HG03159 (cell line): ENCODE measurements around the gene RPS5.
A peak's percentile ranks its signal among the peaks of the same experiment; 100 is the strongest.

Experiments
- ATAC-seq: cut with Tn5 transposase; IDR thresholded peaks from one replicate; pipeline ENCODE4 v1.9.1; 2021; ENCODE audit warnings: mild to moderate bottlenecking, moderate library complexity; ENCODE audit not compliant: unreplicated experiment

Gene RPS5

DNA sequence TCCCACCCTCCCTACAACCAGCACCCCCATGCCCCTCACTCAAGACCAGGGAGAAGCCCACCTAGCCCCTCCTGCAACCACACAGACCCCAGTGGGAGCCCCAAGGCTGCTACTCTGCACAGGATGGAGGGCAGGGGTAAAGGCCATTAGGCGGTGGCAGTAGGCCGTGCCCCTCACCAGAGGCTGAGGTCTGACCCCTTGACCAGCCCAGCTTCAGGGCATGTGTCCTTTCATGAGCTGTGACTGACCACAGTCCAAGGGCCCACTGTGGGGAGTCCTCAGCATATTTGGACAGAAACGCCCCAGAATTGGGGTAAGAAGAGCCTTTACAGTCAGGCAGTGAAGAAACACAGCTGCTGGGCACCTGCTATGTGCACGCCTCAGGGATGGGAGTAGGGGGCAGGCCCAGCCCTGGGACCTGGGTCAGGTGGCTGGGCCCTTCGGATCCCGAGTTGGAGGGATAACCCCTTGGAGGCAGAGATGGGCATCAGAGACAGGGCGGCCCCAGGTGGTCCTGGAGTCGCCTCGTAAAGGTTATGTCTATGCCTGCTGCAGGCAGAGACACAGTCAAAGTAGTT lies 1.7 kb upstream of the RPS5 start:
- ATAC-seq, result no peak

DNA sequence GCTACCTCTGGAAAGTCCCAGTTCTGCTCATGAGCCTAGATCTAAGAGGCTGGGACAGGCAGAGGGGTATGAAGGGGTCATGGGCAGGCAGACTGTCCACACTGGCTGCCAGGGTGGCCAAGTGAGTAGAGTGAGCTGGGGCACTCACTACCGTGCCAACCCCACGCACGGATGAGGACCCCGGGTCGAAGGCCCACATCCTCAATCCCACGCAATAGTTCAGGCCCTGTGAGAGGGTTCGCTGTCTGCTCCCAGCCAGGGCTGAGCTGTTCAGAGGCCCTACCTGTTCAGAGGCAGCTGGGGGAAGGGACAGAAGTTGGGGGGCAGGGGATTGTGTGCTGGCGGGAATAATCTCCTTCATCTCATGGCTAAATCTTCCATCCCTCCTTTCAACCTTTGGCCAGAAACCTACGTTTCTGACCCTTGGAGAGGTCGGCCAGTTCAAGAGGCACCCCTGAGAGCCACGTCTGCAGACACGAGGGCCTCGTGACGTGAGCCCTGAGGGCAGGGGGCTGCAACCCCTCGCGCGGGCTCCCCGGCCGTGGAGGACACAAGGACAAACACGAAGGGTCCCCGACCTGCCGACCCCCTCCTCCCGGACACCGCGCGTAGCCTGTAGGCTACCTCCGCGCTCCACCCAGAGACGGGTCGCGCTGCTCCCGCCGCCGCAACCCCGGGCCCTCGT lies 1.0 kb upstream of the RPS5 start:
- peak; percentile 10 for ATAC-seq

DNA sequence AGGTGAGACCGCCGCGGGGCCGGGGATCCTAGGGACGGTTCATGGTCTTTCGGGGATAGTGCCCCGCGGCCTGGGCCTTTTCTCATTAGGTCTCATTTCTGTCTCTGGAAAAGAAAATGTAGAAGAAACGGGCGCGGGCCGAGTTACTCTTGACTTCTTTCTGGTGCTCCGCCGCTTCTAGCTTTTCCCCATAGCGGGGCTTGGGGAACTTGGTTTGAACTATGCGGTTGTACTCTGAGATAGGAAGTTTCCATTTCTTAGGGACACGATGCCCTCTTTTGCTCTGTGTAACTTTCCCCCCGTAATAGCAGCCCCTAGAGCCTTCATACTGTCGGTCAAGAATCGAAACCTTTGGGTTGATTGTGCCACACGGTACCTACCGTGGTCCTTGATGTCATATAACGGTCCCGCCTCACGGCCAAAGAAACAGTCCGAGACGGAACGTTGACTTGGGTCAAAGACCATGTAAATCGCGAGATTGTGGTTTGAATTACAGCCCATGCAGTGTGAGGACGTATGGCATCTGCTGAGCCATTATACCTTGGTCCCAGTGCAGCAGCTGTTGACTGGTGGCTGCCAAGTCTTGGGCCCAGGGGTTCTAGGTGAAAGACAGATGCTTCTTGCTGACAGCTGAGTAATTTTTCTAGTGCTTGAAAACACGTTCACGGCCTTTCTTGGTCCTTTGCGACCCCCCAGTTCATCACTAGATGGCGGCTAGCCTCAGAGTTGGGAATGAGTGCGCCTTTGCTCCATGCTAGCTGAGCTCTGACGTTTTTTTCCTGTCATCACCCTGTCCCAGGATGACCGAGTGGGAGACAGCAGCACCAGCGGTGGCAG lies 487 bp downstream of the RPS5 start:
- no peak for ATAC-seq

DNA sequence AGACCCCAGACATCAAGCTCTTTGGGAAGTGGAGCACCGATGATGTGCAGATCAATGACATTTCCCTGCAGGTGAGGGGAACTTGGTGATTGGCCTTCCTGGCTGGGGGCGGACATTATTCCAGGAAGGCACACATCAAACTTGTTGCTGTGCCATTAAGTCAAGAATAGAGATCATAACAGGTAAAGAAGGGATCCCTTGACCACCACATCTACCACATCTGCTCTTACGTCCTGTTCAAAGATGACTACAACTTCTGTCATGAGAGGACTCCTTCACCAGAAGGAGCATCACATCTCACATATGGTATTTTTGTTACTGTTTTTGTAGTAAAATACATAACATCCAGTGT lies 1.1 kb downstream of the RPS5 start:
- no peak for ATAC-seq

DNA sequence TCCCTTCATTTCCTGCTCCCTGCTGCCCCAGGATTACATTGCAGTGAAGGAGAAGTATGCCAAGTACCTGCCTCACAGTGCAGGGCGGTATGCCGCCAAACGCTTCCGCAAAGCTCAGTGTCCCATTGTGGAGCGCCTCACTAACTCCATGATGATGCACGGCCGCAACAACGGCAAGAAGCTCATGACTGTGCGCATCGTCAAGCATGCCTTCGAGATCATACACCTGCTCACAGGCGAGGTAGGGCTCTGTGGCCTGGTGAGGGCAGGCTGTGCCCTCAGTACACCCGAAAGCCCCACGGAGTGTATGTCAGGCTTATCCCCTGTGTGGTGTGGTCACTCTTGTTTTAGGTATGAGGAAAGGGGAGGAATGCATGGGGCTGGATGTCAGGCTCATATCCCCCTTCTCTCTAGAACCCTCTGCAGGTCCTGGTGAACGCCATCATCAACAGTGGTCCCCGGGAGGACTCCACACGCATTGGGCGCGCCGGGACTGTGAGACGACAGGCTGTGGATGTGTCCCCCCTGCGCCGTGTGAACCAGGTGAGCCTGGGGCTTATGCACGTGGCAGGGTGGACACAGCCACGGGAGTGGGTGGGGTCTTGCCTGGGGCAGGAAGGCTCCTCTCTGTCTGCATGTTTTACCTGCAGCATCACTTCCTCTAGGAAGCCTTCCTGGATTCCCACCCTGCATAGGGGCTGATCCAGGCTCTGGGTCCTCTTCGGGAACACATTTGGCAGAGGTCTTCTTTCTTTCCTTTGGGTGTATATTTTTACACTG lies 6.1 kb downstream of the RPS5 start:
- no peak for ATAC-seq

DNA sequence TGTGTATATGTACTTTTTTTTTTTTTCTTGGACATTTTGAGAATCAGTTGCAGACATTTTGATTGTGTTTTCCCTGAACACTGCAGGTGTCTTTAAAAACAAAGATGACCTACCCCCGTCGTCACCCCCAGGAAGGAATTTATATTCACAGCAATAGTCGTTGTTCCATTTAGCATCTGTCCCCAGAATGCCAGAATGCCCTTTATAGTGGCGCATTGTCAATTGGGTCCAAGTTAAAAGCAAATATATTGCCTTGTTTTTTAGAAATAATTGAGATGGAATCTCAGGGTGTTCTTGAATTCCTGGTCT lies 6.6 kb downstream of the RPS5 start:
- no peak for ATAC-seq

DNA sequence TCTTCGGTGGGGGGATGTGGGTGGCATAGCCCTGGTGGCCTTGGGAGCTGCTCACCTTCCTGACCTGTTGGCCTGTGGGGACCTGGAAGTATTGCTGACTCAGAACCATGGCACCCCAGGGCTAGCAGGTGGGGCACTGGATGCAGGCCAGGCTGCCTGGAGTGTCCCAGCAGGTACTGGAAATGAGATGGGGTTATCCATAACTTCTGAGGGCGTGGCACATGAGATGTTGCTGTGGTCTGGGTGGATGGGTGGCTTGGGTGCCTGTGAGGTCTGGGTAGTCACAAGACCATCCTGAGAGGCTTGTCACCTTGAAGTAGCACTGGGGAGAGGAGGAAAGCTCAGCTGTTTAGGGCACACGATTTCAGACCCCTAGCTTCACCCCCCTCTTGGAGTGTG lies 7.8 kb downstream of the RPS5 start:
- ATAC-seq, result no peak

DNA sequence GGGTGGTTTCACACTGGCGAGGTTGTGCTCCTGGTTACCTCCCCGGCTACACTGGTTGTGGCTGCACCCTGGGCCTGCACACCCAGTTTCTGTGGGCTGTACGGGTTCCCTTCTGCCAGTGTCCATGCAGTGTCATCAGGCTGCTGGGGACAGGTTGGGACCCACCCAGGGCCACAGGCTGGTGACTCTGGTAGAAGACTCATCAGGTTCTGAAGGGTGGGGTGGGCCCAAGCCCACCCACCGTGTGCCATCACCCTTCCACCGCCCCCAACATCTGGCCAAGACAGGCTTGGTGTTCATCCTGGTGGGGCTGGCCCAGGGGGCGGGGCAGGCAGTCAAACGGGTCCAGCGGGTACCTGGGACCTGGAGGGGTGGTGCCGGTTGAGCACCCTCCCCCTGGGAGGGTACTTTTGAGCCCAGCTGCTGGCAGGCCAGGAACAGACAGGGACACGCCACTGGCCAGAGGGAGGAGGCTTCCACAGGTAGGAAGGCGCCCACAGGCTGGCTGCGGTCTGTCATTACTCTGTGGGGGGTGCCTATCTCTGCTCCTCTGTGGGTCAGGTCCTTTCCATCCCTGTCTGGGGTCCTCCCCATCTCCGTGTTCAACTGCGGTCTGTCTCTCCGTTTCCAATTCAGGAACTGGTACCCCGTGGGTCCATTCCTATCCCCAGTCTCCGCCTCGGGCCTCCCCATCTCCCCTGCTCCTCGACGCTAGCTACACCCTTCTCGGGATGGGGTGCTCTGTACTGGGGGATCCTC lies 8.3 kb downstream of the RPS5 start, which contains the start of gene RNF225:
RNF225 (plus strand) TSS at position 437 of the 759 bp plus-strand sequence. CDS start 434 bp downstream, outside the sequence.
- no peak for ATAC-seq

DNA sequence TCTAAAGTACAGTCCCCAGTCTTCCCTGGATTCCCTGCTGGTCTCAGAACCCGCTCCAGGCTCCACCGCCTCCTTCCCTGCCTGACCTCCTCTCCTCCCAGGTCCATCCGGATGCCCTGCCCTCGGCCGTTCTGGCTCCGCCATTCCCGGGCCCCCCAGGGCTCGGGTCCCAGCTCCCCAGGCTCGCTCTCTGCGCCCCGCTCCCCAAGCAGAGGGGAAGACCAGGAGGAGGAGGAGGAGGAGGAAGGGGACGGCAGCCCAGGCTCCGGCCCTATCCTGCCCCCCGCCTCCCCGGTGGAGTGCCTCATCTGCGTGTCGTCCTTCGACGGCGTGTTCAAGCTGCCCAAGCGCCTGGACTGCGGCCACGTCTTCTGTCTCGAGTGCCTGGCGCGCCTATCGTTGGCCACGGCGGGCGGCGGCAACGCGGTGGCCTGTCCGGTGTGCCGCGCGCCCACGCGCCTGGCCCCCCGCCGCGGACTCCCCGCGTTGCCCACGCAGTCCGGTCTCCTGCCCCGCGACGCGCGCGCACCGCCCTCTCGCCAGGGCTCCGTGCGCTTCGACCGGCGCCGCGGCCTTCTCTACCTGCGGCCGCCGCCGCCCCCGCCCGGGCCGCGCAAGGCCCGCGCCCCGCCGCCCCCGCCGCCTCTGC lies 9.0 kb downstream of the RPS5 start:
- no peak for ATAC-seq

DNA sequence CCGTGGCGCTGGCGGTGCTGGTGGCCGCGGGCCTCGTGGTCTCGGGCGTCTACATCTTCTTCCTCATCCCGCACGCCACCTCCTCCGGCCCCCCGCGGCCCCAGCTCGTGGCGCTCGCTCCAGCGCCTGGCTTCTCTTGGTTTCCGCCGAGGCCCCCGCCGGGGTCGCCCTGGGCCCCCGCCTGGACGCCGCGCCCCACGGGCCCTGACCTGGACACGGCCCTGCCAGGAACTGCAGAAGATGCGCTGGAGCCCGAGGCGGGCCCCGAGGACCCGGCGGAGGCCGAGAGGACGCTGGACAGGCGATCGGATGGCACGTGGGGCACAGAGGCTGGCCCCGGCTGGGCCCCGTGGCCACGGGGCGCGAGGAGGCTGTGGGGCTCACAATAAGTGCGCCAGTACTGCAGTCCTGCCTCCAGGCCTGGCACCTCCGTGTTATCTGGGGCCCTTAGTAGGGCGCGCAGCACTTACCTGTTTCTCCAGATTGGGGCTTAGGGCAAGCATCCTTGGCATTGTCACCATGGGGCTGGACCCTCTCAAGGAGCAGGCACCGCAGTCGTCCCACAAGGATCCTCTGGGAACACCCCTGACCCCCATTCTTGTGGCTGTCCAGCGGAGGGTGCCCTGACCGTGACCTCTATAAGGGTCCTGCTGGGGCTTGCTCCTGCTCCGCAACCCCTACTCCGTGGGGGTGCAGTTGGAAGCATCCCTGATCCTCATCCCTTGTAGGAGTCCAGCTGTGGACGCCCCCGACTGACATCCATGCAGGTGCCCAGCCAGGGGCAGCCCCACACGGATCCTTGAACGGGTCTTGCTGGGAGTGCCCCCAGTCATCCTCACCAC lies 9.8 kb downstream of the RPS5 start:
- ATAC-seq, result no peak

DNA sequence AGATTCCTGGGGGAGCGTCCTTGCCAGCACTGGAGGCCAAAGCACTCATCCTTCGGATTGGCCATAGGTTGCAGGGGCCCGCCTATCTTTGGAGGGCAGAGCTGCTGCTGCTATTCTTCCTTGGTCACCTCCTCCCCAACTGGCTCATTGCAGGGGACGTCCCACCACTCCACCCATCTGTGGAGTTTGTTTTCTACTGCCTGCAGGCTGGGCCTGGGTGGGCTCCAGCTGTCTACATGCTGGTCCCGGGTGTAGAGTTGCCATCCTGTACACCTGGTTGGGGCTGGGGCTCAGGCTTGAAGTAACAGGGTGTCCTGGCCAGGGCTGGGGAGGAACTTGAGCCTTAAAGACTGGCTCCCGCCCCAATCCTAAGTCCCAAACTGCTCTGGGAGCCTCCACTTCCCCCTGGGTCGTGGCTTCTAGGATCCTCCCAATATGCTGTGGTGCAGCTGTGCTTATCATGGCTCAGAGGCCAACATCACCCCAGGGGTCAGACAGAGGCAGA lies 10.5 kb downstream of the RPS5 start:
- ATAC-seq, result no peak

DNA sequence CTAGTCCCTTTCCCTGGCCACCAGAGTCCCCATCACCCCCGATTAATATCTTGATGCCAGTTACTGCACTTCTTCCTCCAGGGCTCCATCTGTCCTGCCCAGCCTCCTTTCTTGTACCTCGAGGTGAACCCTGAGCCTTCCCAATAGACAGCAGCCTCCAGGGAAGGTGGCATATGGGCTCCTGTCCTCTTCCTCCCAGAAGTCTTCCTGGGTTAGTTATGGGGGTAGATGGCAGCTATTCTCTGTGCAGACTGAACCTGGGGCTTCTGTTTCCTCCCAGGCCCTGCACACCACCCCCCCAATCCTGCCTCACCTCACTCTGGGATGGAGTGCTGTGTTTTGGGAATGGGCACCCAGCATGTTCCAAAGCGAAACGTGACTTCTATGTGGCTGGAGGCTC lies 11.0 kb downstream of the RPS5 start:
- no peak for ATAC-seq

DNA sequence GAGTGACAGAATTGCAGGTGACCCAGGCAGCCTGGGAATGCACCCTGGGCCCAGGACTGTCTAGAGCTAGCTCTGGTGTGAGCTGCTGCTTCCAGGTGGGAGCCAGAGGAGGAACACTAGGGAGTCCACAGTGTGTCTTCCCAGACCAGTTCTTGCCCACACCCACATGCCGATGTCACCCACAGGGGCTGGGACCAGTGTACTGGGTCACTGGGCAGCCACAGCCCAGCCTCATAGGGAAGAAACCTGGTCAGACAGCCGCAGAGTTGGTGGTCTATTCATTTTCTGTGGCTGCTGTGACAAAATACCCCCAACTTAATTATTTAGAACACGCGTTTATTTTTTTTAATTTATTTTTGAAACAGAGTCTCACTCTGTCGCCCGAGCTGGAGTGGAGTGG lies 11.5 kb downstream of the RPS5 start:
- no peak for ATAC-seq

DNA sequence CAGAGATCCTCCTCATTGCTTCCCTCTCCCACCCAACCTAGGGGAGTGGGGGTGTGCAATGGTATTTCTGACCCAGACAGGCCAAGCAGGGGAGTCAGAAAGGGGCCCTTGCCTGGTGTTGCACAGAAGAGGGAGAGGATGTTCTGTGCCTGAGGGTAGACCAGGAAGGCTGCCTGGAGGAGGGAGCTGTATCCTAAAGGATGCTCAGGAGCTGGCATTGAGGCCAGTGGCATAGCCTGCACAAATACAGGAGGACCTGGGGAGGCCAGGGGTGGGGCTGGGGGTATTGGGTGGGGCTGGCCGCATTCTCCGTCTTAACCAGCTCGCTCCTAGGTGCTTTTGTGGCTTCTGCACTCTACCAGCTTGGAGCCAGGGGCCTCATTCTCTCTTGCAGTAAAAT lies 12.8 kb downstream of the RPS5 start:
- ATAC-seq, result no peak

DNA sequence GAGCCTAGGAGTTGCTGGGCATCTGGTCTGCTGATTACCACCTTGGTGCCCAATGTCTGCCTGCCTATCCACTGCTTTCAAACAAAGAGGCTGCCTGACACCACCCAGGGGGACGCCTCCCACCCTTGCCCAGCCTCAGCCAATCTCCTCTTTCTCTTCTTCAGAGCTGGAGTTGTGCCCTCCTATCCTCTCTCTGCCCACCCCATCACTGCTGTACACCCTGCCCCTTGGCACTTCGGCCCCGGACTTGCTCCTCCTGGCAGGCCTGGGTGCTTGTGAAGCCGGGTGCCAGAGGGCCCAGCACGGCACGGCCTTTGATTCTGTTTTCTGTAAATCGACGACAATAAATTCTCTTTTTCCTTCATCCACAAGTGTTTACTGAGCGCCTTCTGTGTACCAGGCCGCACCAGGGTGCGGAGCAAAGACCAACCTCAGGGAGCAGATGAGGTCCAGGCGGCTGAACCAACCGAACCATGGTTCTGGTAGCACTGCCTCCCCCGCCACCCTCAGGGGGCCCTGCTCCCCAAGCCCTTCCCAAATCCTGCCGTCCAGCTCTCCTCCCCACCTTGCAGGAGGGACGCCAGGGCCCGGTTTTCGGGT lies 13.3 kb downstream of the RPS5 start:
- ATAC-seq, result no peak

DNA sequence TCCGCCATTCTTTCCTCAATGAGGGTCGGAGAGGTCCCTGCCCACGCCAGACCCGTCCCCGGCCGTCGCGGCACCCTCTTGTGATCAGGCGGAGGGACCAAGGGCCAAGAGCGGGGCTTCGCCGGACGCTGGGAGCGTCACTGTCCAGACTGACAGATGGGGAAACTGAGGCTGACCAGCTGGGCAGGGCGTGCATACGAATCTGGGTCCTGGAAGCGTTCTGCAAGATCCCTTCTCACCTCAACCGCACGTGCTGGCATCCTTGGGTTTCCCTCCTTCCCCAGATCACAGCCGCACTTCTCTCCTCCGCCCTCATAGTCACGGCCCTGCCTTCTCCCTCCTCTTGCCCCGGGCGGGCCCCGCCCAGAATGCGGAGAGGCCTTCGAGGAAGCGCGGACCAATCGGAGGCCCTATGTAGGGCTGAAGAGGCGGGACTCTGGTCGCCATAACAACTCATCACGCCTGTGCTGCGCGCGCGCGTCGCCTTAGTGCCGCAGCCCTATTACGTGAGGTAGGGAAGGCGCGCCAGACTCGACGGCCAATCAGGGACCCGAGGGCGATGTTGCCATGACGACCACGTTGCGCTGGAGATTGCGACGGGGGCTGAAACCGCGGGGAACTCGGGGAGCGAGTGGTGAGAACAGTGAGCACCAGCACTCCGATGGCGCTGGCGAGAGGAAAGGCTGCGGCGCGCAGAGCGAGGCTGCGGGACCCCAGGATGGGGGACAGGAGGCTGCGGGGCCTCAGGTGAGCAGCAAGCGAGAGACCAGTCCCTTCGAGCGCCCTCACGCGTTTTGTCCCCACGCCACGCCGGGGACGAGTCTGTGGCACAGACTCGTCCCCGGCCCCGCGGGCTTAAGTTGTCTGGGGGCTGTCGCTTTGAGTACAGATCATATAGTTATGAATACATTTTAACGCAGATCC lies 14.1 kb downstream of the RPS5 start:
- peak; percentile 98 for ATAC-seq

DNA sequence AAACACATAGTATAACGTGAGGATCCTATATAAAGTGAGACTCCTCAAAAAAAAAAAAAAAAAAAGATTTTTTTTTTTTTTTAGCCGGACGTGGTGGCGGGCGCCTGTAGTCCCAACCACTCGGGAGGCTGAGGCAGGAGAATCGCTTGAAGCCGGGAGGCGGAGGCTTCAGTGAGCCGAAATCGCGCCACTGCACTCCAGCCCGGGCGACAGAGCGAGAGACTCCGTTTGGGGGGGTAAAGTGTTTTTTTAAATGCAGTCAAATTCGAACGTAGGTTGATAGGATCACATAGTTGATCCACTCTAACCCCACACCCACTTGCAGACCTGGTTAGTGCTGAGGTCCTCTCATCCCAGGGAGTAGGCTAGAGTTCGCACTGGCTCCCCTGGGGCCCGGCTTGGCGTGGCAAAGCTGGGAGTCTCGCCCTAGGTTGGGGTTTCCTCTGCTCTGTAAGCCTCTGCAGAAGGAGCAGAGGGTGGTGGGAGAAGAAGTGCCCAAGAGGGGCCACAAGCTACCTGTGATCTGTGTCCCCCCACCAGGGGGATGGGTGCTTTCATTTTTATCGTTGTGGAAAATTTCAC lies 14.9 kb downstream of the RPS5 start:
- ATAC-seq, result no peak
